ENCODE results near the gene RREB1. TPM values are rescaled to one million over a fixed set of nuclear protein-coding genes. Genes with fewer than 3 reads are reported as not detected.

The RREB1 gene
- total RNA-seq, 1 experiment from 2014 or later = 30.7 TPM

GRCh38 chr6:7260291-7261031 lies 152.7 kb downstream of the RREB1 start:
- no peak for TF ChIP-seq TCF7L2 (IDR thresholded peaks at IDR 0.05; ENCODE audit: low read depth, low read length)
- TF ChIP-seq POLR2AphosphoS5 (IDR thresholded peaks at IDR 0.05; ENCODE audit: low read depth, low read length) = no peak
- TF ChIP-seq REST (IDR thresholded peaks at IDR 0.05; ENCODE audit: insufficient read depth in 1 of 2, low read depth in 2 of 2, low read length in 1 of 2) = no peak
- no peak for TF ChIP-seq SIN3A (IDR thresholded peaks at IDR 0.05; ENCODE audit: borderline replicate concordance, insufficient read depth, low read depth, low read length)
- no peak for TF ChIP-seq CTCF (IDR thresholded peaks at IDR 0.05)
- Histone ChIP-seq H3K36me3 (ENCODE audit: control insufficient read depth, insufficient read depth, low read length) (no peaks in the 10 kb centered on the region), H3K27ac (ENCODE audit: low read length) (peak overlapping the region; percentile 57), H3K9me3 (ENCODE audit: control insufficient read depth, insufficient read depth, low read depth, low read length) (no peaks in the 10 kb centered on the region; the same call in 1 of the 2 replicates), H3K27me3 (ENCODE audit: control insufficient read depth, insufficient read depth, low read length) (no peaks in the 10 kb centered on the region), H3K4me3 (ENCODE audit: low read depth in 2 of 2, low read length in 2 of 2) (peak overlapping the region; percentile 73 to 74), H3K4me1 (ENCODE audit: control insufficient read depth, insufficient read depth, low read length) (no peaks in the 10 kb centered on the region)
- DNase-seq (ENCODE audit: low read depth, low spot score) = no peak
- in situ Hi-C loops (cut with HindIII; ENCODE audit: low pct_unique_long_range_greater_than_20kb, low sequenced_read_pairs) (no loop called here), intact Hi-C loops (cut with micrococcal nuclease; ENCODE audit: unreplicated experiment) (no loop called here)
- POLR2A ChIA-PET = no interaction called here
- CTCF ChIA-PET = interaction anchor here (0.6 kb wide), 1 partner anchor 10 kb away, joined by 7 read pairs; no protein-coding TSS in a partner anchor
- no TSS peak for BruUV-seq (replicated peaks)
- peak; percentile 44 for ATAC-seq

GRCh38 chr6:7261032-7261841 lies 153.5 kb downstream of the RREB1 start:
- TF ChIP-seq CTCF (IDR thresholded peaks at IDR 0.05) (no peak), SIN3A (IDR thresholded peaks at IDR 0.05; ENCODE audit: borderline replicate concordance, insufficient read depth, low read depth, low read length) (no peak), POLR2AphosphoS5 (IDR thresholded peaks at IDR 0.05; ENCODE audit: low read depth, low read length) (peak; percentile 70)
- H3K4me3 ChIP-seq (ENCODE audit: low read depth in 2 of 2, low read length in 2 of 2) = peak overlapping the region; percentile 73 to 74
- no peaks in the 10 kb centered on the region for H3K27me3 ChIP-seq (ENCODE audit: control insufficient read depth, insufficient read depth, low read length)
- H3K9me3 ChIP-seq (ENCODE audit: control insufficient read depth, insufficient read depth, low read depth, low read length) = no peaks in the 10 kb centered on the region
- peak; percentile 99 for ATAC-seq
- peak overlapping the region; percentile 57 for H3K27ac ChIP-seq (ENCODE audit: low read length)
- no TSS peak for BruUV-seq (replicated peaks)
- intact Hi-C loops (cut with micrococcal nuclease; ENCODE audit: unreplicated experiment) = no loop called here
- no peak for DNase-seq (ENCODE audit: low read depth, low spot score)
- ChIA-PET CTCF (no interaction called here), POLR2A (no interaction called here)
- in situ Hi-C loops (cut with HindIII; ENCODE audit: low pct_unique_long_range_greater_than_20kb, low sequenced_read_pairs) = no loop called here
- no peaks in the 10 kb centered on the region for H3K4me1 ChIP-seq (ENCODE audit: control insufficient read depth, insufficient read depth, low read length)
- H3K36me3 ChIP-seq (ENCODE audit: control insufficient read depth, insufficient read depth, low read length) = no peaks in the 10 kb centered on the region
